NT2/D1 (cell line): Measurements from ENCODE around the gene ANKS3.

Experiments used
- SUZ12 ChIP-seq: IDR thresholded peaks from 2 replicates; pipeline ENCODE4 v1.6.1; 2011; ENCODE audit not compliant: insufficient read length, insufficient read depth; ENCODE audit errors: extremely low read depth
- ZNF274 ChIP-seq: IDR thresholded peaks from 2 replicates; pipeline ENCODE4 v1.6.1; 2011; ENCODE audit warnings: mild to moderate bottlenecking, low read depth, low read length

DNA sequence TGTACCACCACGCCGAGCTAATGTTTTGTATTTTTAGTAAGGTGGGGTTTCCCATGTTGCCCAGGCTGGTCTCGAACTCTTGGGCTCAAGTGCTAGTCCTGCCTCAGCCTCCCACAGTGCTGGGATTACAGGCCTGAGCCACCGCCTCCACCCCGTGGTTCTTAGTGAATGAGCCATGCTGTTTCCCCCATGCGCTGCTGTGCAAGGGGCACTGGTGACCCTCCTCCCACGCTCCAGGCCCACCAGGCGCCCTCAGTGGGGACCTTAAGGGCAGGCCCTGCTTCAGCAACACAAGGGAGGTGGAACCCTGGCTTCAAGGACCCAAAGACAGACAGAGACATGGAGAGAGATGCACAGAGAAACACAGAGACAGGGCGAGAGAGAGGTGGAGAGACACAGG is 56.1 kb downstream of the ANKS3 start:
- no peak for TF ChIP-seq SUZ12
- no peak for TF ChIP-seq ZNF274
